H1 (cell line): ENCODE data around the gene ENPEP. TPM values are rescaled to one million over a fixed set of nuclear protein-coding genes. Genes with fewer than 3 reads are reported as not detected.

ENCODE experiments used
- CTCF ChIA-PET: fragments of 300-600 bp; sonication (Branson Sonifier 250); formaldehyde crosslinking; loops from one replicate; lab custom pipeline; 2021; ENCODE audit not compliant: partially characterized antibody; lab: Charles Lee
- POLR2A ChIA-PET: fragments of 300-600 bp; sonication (Branson Sonifier 250); formaldehyde crosslinking; loops from one replicate; lab custom pipeline; 2021; ENCODE audit warnings: inconsistent platforms; ENCODE audit not compliant: partially characterized antibody; lab: Charles Lee
- DNase-seq, 2 experiments: peaks; one replicate each; pipeline versions ENCODE4 v3.0.0 to v3.0.0-alpha.2; 2010 to 2022; ENCODE audit warnings: low spot score in 2 of 2, low read depth in 1 of 2, mixed read lengths in 1 of 2
- FAIRE-seq: peaks from 2 replicates; lab custom pipeline; 2011; peaks lifted over from hg19 to GRCh38; lab: Jason Lieb, UNC
- H2AFZ ChIP-seq: 2 replicates; pipeline ENCODE4 v1.8.1; 2012; ENCODE audit warnings: low read length, inconsistent platforms
- H2AK5ac ChIP-seq: 2 replicates; pipeline ENCODE4 v1.6.1; 2013; ENCODE audit warnings: low read depth, low read length
- H2BK120ac ChIP-seq: replicated peaks from 2 replicates; pipeline ENCODE3; 2013; ENCODE audit warnings: low read depth, low read length, inconsistent platforms
- H2BK12ac ChIP-seq: 2 replicates; pipeline ENCODE4 v1.6.1; 2013; ENCODE audit warnings: low read depth, low read length
- H2BK15ac ChIP-seq: 2 replicates; pipeline ENCODE4 v1.6.1; 2013; ENCODE audit warnings: low read length
- H2BK20ac ChIP-seq: 2 replicates; pipeline ENCODE4 v1.6.1; 2013; ENCODE audit warnings: low read length
- H2BK5ac ChIP-seq: 2 replicates; pipeline ENCODE4 v1.6.1; 2013; ENCODE audit warnings: low read depth, low read length
- H3K14ac ChIP-seq: 2 replicates; pipeline ENCODE4 v1.6.1; 2013; ENCODE audit warnings: inconsistent platforms; ENCODE audit not compliant: insufficient read length
- H3K18ac ChIP-seq: 2 replicates; pipeline ENCODE4 v1.6.1; 2013; ENCODE audit warnings: low read length; ENCODE audit errors: extremely low read depth
- H3K23ac ChIP-seq: 2 replicates; pipeline ENCODE4 v1.6.1; 2013; ENCODE audit warnings: inconsistent platforms; ENCODE audit not compliant: insufficient read length
- H3K23me2 ChIP-seq: 2 replicates; pipeline ENCODE4 v1.6.1; 2013; ENCODE audit warnings: low read depth, low read length
- H3K27ac ChIP-seq: 2 replicates; pipeline ENCODE4 v1.6.1; 2011; ENCODE audit warnings: low read depth, low read length, inconsistent platforms
- H3K27me3 ChIP-seq, 4 experiments: replicated peaks in 1 of 4; 1 replicate in 1 of 4; 2 replicates in 3 of 4; pipeline versions ENCODE4 v1.6.1 to v1.8.1; 2011 to 2013; ENCODE audit warnings: low read length in 3 of 4, mild to moderate bottlenecking in 3 of 4, inconsistent platforms in 2 of 4, mixed read lengths in 2 of 4, moderate library complexity in 1 of 4; ENCODE audit not compliant: control insufficient read depth in 3 of 4, insufficient read depth in 3 of 4; ENCODE audit errors: extremely low read depth in 1 of 4
- H3K36me3 ChIP-seq, 4 experiments: 2 replicates each; pipeline versions ENCODE4 v1.6.1 to v1.8.1; 2011 to 2013; ENCODE audit warnings: mild to moderate bottlenecking in 4 of 4, low read length in 3 of 4, moderate library complexity in 2 of 4, control low read depth in 1 of 4, inconsistent platforms in 1 of 4; ENCODE audit not compliant: insufficient read depth in 4 of 4, control insufficient read depth in 2 of 4
- H3K4ac ChIP-seq: replicated peaks from 2 replicates; pipeline ENCODE3; 2013; ENCODE audit warnings: low read length, low read depth, mixed read lengths, inconsistent platforms; ENCODE audit not compliant: insufficient read length
- H3K4me1 ChIP-seq, 4 experiments: replicated peaks in 1 of 4; 1 replicate in 1 of 4; 2 replicates in 3 of 4; pipeline versions ENCODE4 v1.6.1 to v1.8.1; 2011 to 2013; ENCODE audit warnings: low read length in 3 of 4, inconsistent platforms in 2 of 4, mixed read lengths in 1 of 4; ENCODE audit not compliant: insufficient read depth in 4 of 4, control insufficient read depth in 3 of 4
- H3K4me2 ChIP-seq, 2 experiments: 2 replicates each; pipeline versions ENCODE4 v1.6.1 to v1.8.1; 2011 to 2013; ENCODE audit warnings: low read depth in 2 of 2, low read length in 2 of 2, control low read depth in 1 of 2, inconsistent platforms in 1 of 2, mild to moderate bottlenecking in 1 of 2; ENCODE audit not compliant: insufficient read depth in 1 of 2
- H3K4me3 ChIP-seq, 4 experiments: fragments of 200-600, 300-600 bp in 1 of 4; sonication (generic), shearing (Covaris generic), sonication (Bioruptor Twin) in 1 of 4; 2 replicates each; pipeline versions ENCODE4 v1.5.1 to v1.8.1; 2011 to 2016; ENCODE audit warnings: low read length in 4 of 4, low read depth in 3 of 4, control low read depth in 2 of 4, inconsistent platforms in 2 of 4, mild to moderate bottlenecking in 2 of 4, mixed read lengths in 1 of 4, moderate library complexity in 1 of 4; ENCODE audit not compliant: insufficient read depth in 2 of 4; ENCODE audit errors: extremely low read depth in 1 of 4
- H3K56ac ChIP-seq: replicated peaks from 2 replicates; pipeline ENCODE3; 2013; ENCODE audit warnings: low read depth, mild to moderate bottlenecking, mixed read lengths, low read length, inconsistent platforms; ENCODE audit not compliant: insufficient read length
- H3K79me1 ChIP-seq: 2 replicates; pipeline ENCODE4 v1.6.1; 2013; ENCODE audit warnings: low read depth, low read length, control low read depth
- H3K79me2 ChIP-seq, 2 experiments: 2 replicates each; pipeline versions ENCODE4 v1.6.1 to v1.8.1; 2012 to 2013; ENCODE audit warnings: low read length in 2 of 2, mild to moderate bottlenecking in 2 of 2, inconsistent platforms in 1 of 2; ENCODE audit not compliant: insufficient read depth in 2 of 2, control insufficient read depth in 1 of 2
- H3K9ac ChIP-seq, 4 experiments: replicated peaks in 1 of 4; 1 replicate in 1 of 4; 2 replicates in 3 of 4; pipeline versions ENCODE4 v1.6.1 to v1.8.1; 2011 to 2013; ENCODE audit warnings: low read depth in 3 of 4, low read length in 3 of 4, control low read depth in 2 of 4, mild to moderate bottlenecking in 2 of 4, moderate library complexity in 2 of 4, inconsistent platforms in 1 of 4; ENCODE audit errors: extremely low read depth in 1 of 4
- H3K9me3 ChIP-seq, 2 experiments: 2 replicates each; pipeline versions ENCODE4 v1.6.1 to v1.8.1; 2012 to 2013; ENCODE audit warnings: mild to moderate bottlenecking in 2 of 2, moderate library complexity in 2 of 2, control low read depth in 1 of 2, inconsistent platforms in 1 of 2, low read depth in 1 of 2, low read length in 1 of 2, mixed read lengths in 1 of 2; ENCODE audit not compliant: insufficient read depth in 2 of 2
- H4K20me1 ChIP-seq, 2 experiments: replicated peaks in 1 of 2; 2 replicates each; pipeline versions ENCODE3 to v1.8.1; 2011 to 2013; ENCODE audit warnings: inconsistent platforms in 2 of 2, low read length in 2 of 2, mild to moderate bottlenecking in 1 of 2; ENCODE audit not compliant: insufficient read depth in 2 of 2, control insufficient read depth in 1 of 2
- H4K5ac ChIP-seq: 2 replicates; pipeline ENCODE4 v1.6.1; 2013; ENCODE audit warnings: low read length, low read depth, mixed read lengths, inconsistent platforms; ENCODE audit not compliant: insufficient read length
- H4K8ac ChIP-seq: 2 replicates; pipeline ENCODE4 v1.8.0; 2013; ENCODE audit warnings: mild to moderate bottlenecking, moderate library complexity, low read length, inconsistent platforms; ENCODE audit not compliant: insufficient read depth; ENCODE audit errors: extremely low read depth
- H4K91ac ChIP-seq: replicated peaks from 2 replicates; pipeline ENCODE3; 2013; ENCODE audit warnings: low read length, mixed read lengths, inconsistent platforms; ENCODE audit not compliant: insufficient read length
- ASH2L ChIP-seq: fragments of 200-600, 300-600 bp; sonication (generic); IDR thresholded peaks from one replicate; pipeline ENCODE4 v1.7.1; 2017; ENCODE audit warnings: low read length
- CBX8 ChIP-seq: fragments of 300-800, 300-1000 bp; sonication (generic); IDR thresholded peaks from 2 replicates; pipeline ENCODE4 v1.7.1; 2016; ENCODE audit warnings: low read depth, low read length, borderline replicate concordance
- CEBPB ChIP-seq: IDR thresholded peaks from 2 replicates; pipeline ENCODE4 v1.6.1; 2012; ENCODE audit warnings: low read depth, low read length
- CHD1 ChIP-seq: IDR thresholded peaks from 2 replicates; pipeline ENCODE4 v1.6.1; 2012; ENCODE audit warnings: low read depth, low read length, improper control_type of control experiment
- CHD2 ChIP-seq: IDR thresholded peaks from 2 replicates; pipeline ENCODE4 v1.6.1; 2012; ENCODE audit warnings: low read length, improper control_type of control experiment
- EZH2 ChIP-seq: fragments of 200-600 bp; sonication (generic); IDR thresholded peaks from 2 replicates; pipeline ENCODE4 v1.7.1; 2012; ENCODE audit warnings: low read depth, mild to moderate bottlenecking, moderate library complexity, low read length, inconsistent platforms; ENCODE audit not compliant: severe bottlenecking
- GABPA ChIP-seq: IDR thresholded peaks from 2 replicates; pipeline ENCODE4 v1.6.1; 2011; ENCODE audit warnings: mild to moderate bottlenecking, low read length, moderate library complexity, borderline replicate concordance; ENCODE audit not compliant: insufficient read depth
- JUND ChIP-seq: IDR thresholded peaks from 2 replicates; pipeline ENCODE4 v1.6.1; 2011; ENCODE audit warnings: mild to moderate bottlenecking, improper control_type of control experiment, low read length
- RAD21 ChIP-seq, 2 experiments: IDR thresholded peaks in 1 of 2; conservative IDR thresholded peaks in 1 of 2; 2 replicates each; pipeline ENCODE4 v1.6.1; 2011; ENCODE audit warnings: low read depth in 2 of 2, low read length in 2 of 2, improper control_type of control experiment in 1 of 2, inconsistent platforms in 1 of 2, mild to moderate bottlenecking in 1 of 2, moderate library complexity in 1 of 2
- SIN3A ChIP-seq, 2 experiments: IDR thresholded peaks in 1 of 2; conservative IDR thresholded peaks in 1 of 2; 2 replicates each; pipeline ENCODE4 v1.6.1; 2011 to 2012; ENCODE audit warnings: low read length in 2 of 2, improper control_type of control experiment in 1 of 2, low read depth in 1 of 2, mild to moderate bottlenecking in 1 of 2
- SUZ12 ChIP-seq: fragments of 200-600 bp; sonication (generic); IDR thresholded peaks from 2 replicates; pipeline ENCODE4 v1.6.1; 2012; ENCODE audit warnings: mild to moderate bottlenecking, inconsistent platforms, low read length, moderate library complexity, mixed read lengths
- TCF12 ChIP-seq: IDR thresholded peaks from 2 replicates; pipeline ENCODE4 v1.6.1; 2011; ENCODE audit warnings: low read depth, mild to moderate bottlenecking, low read length
- WGBS, 2 experiments: shearing (Covaris generic) in 1 of 2; methylation state at CpG; one replicate each; pipeline versions ENCODE4 v1.1.6 to v1.1.7; 2013 to 2015; ENCODE audit warnings: low lambda C conversion rate in 2 of 2, mixed read lengths in 2 of 2, inconsistent platforms in 1 of 2, low coverage in 1 of 2, missing lambda C conversion rate in 1 of 2; ENCODE audit not compliant: insufficient replicate concordance in 2 of 2, insufficient coverage in 1 of 2, insufficient read length in 1 of 2; ENCODE audit errors: extremely low coverage in 1 of 2, missing lambda C conversion rate in 1 of 2; 5-methylcytosine and 5-hydroxymethylcytosine counted together
- polyA plus RNA-seq, 7 experiments: library from polyadenylated mRNA; depleted of rRNA in 3 of 7; stranded (reverse) in 5 of 7; unstranded in 2 of 7; fragments of >200 nt in 5 of 7; fragments of 200-250 nt in 2 of 7; gene quantifications; 1 replicate in 5 of 7; 2 replicates in 1 of 7; 4 replicates in 1 of 7; pipeline versions ENCODE4 v1.2.1 to v1.2.3, GENCODE V29; 2011 to 2013; ENCODE audit warnings: missing spikeins in 2 of 7, mixed read lengths in 2 of 7
- total RNA-seq: library from RNA; stranded (reverse); fragmentation: NEBNext Ultra II Directional; extraction: Animal tissue kit (Norgen Biotek cat#: 25700); gene quantifications from 2 replicates; pipeline ENCODE4 v1.2.1, GENCODE V29; 2021
- TF ChIP-seq, protein P1 (sequence below): IDR thresholded peaks from 2 replicates; pipeline ENCODE4 v1.6.1; 2011; ENCODE audit warnings: low read depth, mild to moderate bottlenecking, low read length; ENCODE audit not compliant: insufficient read depth
- TF ChIP-seq, protein P2 (sequence below): IDR thresholded peaks from 2 replicates; pipeline ENCODE4 v1.6.1; 2012; ENCODE audit warnings: inconsistent platforms

Gene ENPEP
- total and polyA plus RNA-seq, 2 of the 8 experiments (the other 6 are each of a cell fraction or from before 2014, with no cell fraction given), result 0.09 to 0.61 TPM

DNA sequence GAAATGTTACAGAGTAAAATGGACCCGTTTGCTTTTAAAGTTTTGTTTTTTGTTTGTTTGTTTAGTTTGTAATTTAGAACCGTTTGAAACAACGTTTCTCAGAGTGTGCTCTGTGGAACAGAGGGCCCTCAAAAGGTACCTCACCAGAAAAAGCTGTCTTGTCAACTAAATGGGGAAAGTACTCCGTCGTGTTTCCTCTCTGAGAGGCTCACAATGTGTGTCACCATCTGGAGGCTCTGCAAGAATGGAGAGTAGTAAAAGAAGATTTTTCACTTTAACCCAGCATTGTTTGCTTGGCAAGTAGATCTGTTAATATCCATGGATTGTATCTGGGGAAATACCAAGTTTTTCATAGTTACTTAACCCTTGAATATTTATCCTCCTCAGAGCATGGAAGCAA is 1.5 kb upstream of the ENPEP start:
- H3K18ac ChIP-seq, result no peak overlapping the region
- H2AK5ac ChIP-seq, result no peak overlapping the region
- peaks cover 0 to 1% (median 0%) of the 10 kb centered on the region in 4 experiments; a peak in 1 of 7 replicates for H3K27me3 ChIP-seq
- FAIRE-seq (no peak), DNase-seq (no peak)
- H2AFZ ChIP-seq, result no peak overlapping the region
- no peak overlapping the region for H4K8ac ChIP-seq
- no peaks in the 10 kb centered on the region for H3K79me1 ChIP-seq
- H3K79me2 ChIP-seq, result no peaks in the 10 kb centered on the region
- no peak overlapping the region for H4K91ac ChIP-seq
- H3K9me3 ChIP-seq, result peaks cover under 1% of the 10 kb centered on the region in 2 experiments; a peak in 1 of 4 replicates
- H3K23me2 ChIP-seq, result no peaks in the 10 kb centered on the region
- H2BK15ac ChIP-seq, result no peak overlapping the region
- no peak overlapping the region for H3K23ac ChIP-seq
- no peak overlapping the region for H3K4ac ChIP-seq
- H3K4me2 ChIP-seq, result no peak overlapping the region
- no peak overlapping the region for H3K9ac ChIP-seq
- 80% methylated on average over 5 of the region's 5 CpGs; no CpG with 5 or more reads in 1 of the 2 experiments for WGBS, 2 experiments
- H2BK120ac ChIP-seq, result no peak overlapping the region
- H3K14ac ChIP-seq, result no peak overlapping the region
- H3K27ac ChIP-seq, result no peak overlapping the region
- no peak overlapping the region for H3K4me3 ChIP-seq
- no peaks in the 10 kb centered on the region for H3K36me3 ChIP-seq
- H4K5ac ChIP-seq, result no peak overlapping the region
- H2BK5ac ChIP-seq, result no peak overlapping the region
- H4K20me1 ChIP-seq, result no peaks in the 10 kb centered on the region
- H3K4me1 ChIP-seq, result peaks cover 0 to 6% (median 5%) of the 10 kb centered on the region in 4 experiments; a peak in 5 of 7 replicates
- H2BK12ac ChIP-seq, result no peak overlapping the region
- no peak overlapping the region for H2BK20ac ChIP-seq
- H3K56ac ChIP-seq, result no peak overlapping the region
- ChIA-PET POLR2A (no interaction called here), CTCF (no interaction called here)
- TF ChIP-seq CHD2 (no peak), TCF12 (no peak), EZH2 (no peak), RAD21 (IDR thresholded peaks at IDR 0.05 in 1 of 2, conservative IDR thresholded peaks at IDR 0.05 in 1 of 2; ENCODE audit: low read depth in 2 of 2, low read length in 2 of 2) (no peak), SIN3A (conservative IDR thresholded peaks at IDR 0.05 in 1 of 2, IDR thresholded peaks at IDR 0.05 in 1 of 2; ENCODE audit: low read depth in 1 of 2, low read length in 2 of 2) (no peak), SUZ12 (no peak), ASH2L (no peak), CEBPB (no peak), GABPA (no peak), CHD1 (no peak), JUND (no peak), CBX8 (no peak)
- TF ChIP-seq, protein P1, sequence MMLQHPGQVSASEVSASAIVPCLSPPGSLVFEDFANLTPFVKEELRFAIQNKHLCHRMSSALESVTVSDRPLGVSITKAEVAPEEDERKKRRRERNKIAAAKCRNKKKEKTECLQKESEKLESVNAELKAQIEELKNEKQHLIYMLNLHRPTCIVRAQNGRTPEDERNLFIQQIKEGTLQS, result no peak
- TF ChIP-seq, protein P2, sequence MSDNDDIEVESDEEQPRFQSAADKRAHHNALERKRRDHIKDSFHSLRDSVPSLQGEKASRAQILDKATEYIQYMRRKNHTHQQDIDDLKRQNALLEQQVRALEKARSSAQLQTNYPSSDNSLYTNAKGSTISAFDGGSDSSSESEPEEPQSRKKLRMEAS, result no peak
